Progenitor cell of endocrine pancreas (in vitro differentiated cells): ENCODE measurements around the gene TRIM67. TPM values are rescaled to one million over a fixed set of nuclear protein-coding genes. Genes with fewer than 3 reads are reported as not detected.

Experiments used
- DNase-seq: peaks from one replicate; pipeline ENCODE4 v3.0.0; 2021; ENCODE audit warnings: low spot score; ENCODE audit not compliant: unreplicated experiment
- H3K27ac Mint-ChIP-seq: 2 replicates; pipeline ENCODE4 v1.8.0; 2021; ENCODE audit warnings: mild to moderate bottlenecking, moderate library complexity, mixed read lengths
- H3K27me3 Mint-ChIP-seq: 2 replicates; pipeline ENCODE4 v1.8.0; 2021; ENCODE audit warnings: mixed read lengths
- H3K36me3 Mint-ChIP-seq: 2 replicates; pipeline ENCODE4 v1.8.0; 2022; ENCODE audit warnings: mixed read lengths; ENCODE audit not compliant: insufficient read depth
- H3K4me1 Mint-ChIP-seq: 2 replicates; pipeline ENCODE4 v1.8.0; 2021; ENCODE audit warnings: low read depth, mixed read lengths
- H3K4me3 Mint-ChIP-seq: 2 replicates; pipeline ENCODE4 v1.8.0; 2021; ENCODE audit warnings: low read depth, mild to moderate bottlenecking, moderate library complexity, mixed read lengths
- H3K9me3 Mint-ChIP-seq: 2 replicates; pipeline ENCODE4 v1.8.0; 2021; ENCODE audit warnings: low read depth, mixed read lengths
- CTCF ChIP-seq: fragments of 200-600 bp; sonication (generic); IDR thresholded peaks from one replicate; pipeline ENCODE4 v1.5.0; 2021; ENCODE audit warnings: antibody characterized with exemption, mild to moderate bottlenecking; ENCODE audit not compliant: unreplicated experiment
- total RNA-seq: library from RNA; stranded (reverse); gene quantifications from 2 replicates; pipeline ENCODE4 v1.2.1, GENCODE V29; 2021

TRIM67 gene
- total RNA-seq, 1 donor from 2014 or later = 0.05 TPM

GRCh38 chr1:231189683-231190270, 27.9 kb downstream of the TRIM67 start:
- H3K27me3 Mint-ChIP-seq = peaks cover 30% of the 10 kb centered on the region
- no peaks in the 10 kb centered on the region for H3K36me3 Mint-ChIP-seq
- no peak overlapping the region for H3K4me3 Mint-ChIP-seq
- peaks cover 4% of the 10 kb centered on the region for H3K9me3 Mint-ChIP-seq
- DNase-seq = no peak
- no peak overlapping the region for H3K27ac Mint-ChIP-seq
- TF ChIP-seq CTCF = no peak
- peaks cover 5% of the 10 kb centered on the region for H3K4me1 Mint-ChIP-seq

GRCh38 chr1:231190456-231190855, 28.6 kb downstream of the TRIM67 start:
- DNase-seq = no peak
- H3K4me3 Mint-ChIP-seq = no peak overlapping the region
- peaks cover 29% of the 10 kb centered on the region for H3K27me3 Mint-ChIP-seq
- peaks cover 4% of the 10 kb centered on the region for H3K9me3 Mint-ChIP-seq
- H3K27ac Mint-ChIP-seq = no peak overlapping the region
- H3K36me3 Mint-ChIP-seq = no peaks in the 10 kb centered on the region
- H3K4me1 Mint-ChIP-seq = peaks cover 12% of the 10 kb centered on the region
- no peak for TF ChIP-seq CTCF

GRCh38 chr1:231192620-231193163, 30.8 kb downstream of the TRIM67 start:
- H3K9me3 Mint-ChIP-seq = peaks cover 4% of the 10 kb centered on the region
- H3K36me3 Mint-ChIP-seq = no peaks in the 10 kb centered on the region
- H3K27ac Mint-ChIP-seq = no peak overlapping the region
- no peak overlapping the region for H3K4me3 Mint-ChIP-seq
- no peak for DNase-seq
- TF ChIP-seq CTCF = no peak
- peaks cover 15% of the 10 kb centered on the region for H3K27me3 Mint-ChIP-seq
- peaks cover 21% of the 10 kb centered on the region for H3K4me1 Mint-ChIP-seq

- H3K27me3 Mint-ChIP-seq = peaks cover 5% of the 10 kb centered on the region
- H3K4me3 Mint-ChIP-seq = no peak overlapping the region
- DNase-seq = no peak
- no peak for TF ChIP-seq CTCF
- H3K9me3 Mint-ChIP-seq = peaks cover 4% of the 10 kb centered on the region
- H3K36me3 Mint-ChIP-seq = no peaks in the 10 kb centered on the region
- no peak overlapping the region for H3K27ac Mint-ChIP-seq
- H3K4me1 Mint-ChIP-seq = peaks cover 21% of the 10 kb centered on the region
Observed at GRCh38 chr1:231193710-231194340, 32.0 kb downstream of the TRIM67 start.

GRCh38 chr1:231194476-231194842, 32.6 kb downstream of the TRIM67 start:
- Mint-ChIP-seq H3K4me1 (peaks cover 21% of the 10 kb centered on the region), H3K27ac (no peak overlapping the region), H3K27me3 (peaks cover 2% of the 10 kb centered on the region), H3K4me3 (no peak overlapping the region), H3K9me3 (peaks cover under 1% of the 10 kb centered on the region), H3K36me3 (no peaks in the 10 kb centered on the region)
- no peak for DNase-seq
- TF ChIP-seq CTCF = no peak
